SKM-1 (cell line): ENCODE results near the gene ZNF776.
"Not testable (repeated sequence)": the region's sequence is repeated elsewhere in the genome, so short reads cannot be mapped to it uniquely, and the experiment has no call there.

ENCODE experiments used
- DNase-seq: peaks from one replicate; lab custom pipeline; 2025; ENCODE audit not compliant: unreplicated experiment; lab: John Stamatoyannopoulos, UW

ZNF776 gene

GRCh38 chr19:57776764-57777296 is 30.2 kb downstream of the ZNF776 start:
- DNase-seq = no peak

GRCh38 chr19:57778336-57778735 is 31.7 kb downstream of the ZNF776 start:
- DNase-seq = no peak

GRCh38 chr19:57779220-57779845 is 32.7 kb downstream of the ZNF776 start:
- no peak for DNase-seq

- no peak for DNase-seq
Observed at GRCh38 chr19:57786286-57786685, 39.7 kb downstream of the ZNF776 start.

GRCh38 chr19:57786906-57787305 is 40.3 kb downstream of the ZNF776 start:
- DNase-seq = no peak

- DNase-seq = no peak
Observed at GRCh38 chr19:57788114-57788692, 41.6 kb downstream of the ZNF776 start.

- DNase-seq = no peak
Observed at GRCh38 chr19:57789288-57789687, 42.7 kb downstream of the ZNF776 start.

GRCh38 chr19:57796580-57796979 is 50.0 kb downstream of the ZNF776 start:
- not testable (repeated sequence) for DNase-seq

- DNase-seq = no peak
Observed at GRCh38 chr19:57800696-57801095, 54.1 kb downstream of the ZNF776 start.

- no peak for DNase-seq
Observed at GRCh38 chr19:57802269-57802668, 55.7 kb downstream of the ZNF776 start.

GRCh38 chr19:57803265-57803593 is 56.6 kb downstream of the ZNF776 start:
- no peak for DNase-seq

- no peak for DNase-seq
Observed at GRCh38 chr19:57803594-57804325, 57.1 kb downstream of the ZNF776 start.

GRCh38 chr19:57807541-57807940 is 60.9 kb downstream of the ZNF776 start:
- DNase-seq = no peak
